Fibroblast of skin of left quadriceps (primary cell): ENCODE results near the gene PCED1A.

Experiments used
- DNase-seq, 2 experiments: peaks; one replicate each; pipeline ENCODE4 v3.0.0-alpha.2; 2013; ENCODE audit warnings: low read depth in 2 of 2

Gene PCED1A

GRCh38 chr20:2804852-2805688, 35.4 kb downstream of the PCED1A start:
- DNase-seq = no peak

GRCh38 chr20:2804041-2804828, 36.2 kb downstream of the PCED1A start:
- DNase-seq = no peak

- DNase-seq = no peak
Observed at GRCh38 chr20:2801286-2801728, 39.1 kb downstream of the PCED1A start.

GRCh38 chr20:2800521-2801285, 39.8 kb downstream of the PCED1A start, which contains the start of gene CPXM1:
Gene CPXM1, minus strand, starts transcription at chr20:2800627. Its CDS starts 55 bp downstream, at chr20:2800572.
- no peak for DNase-seq

- no peak for DNase-seq
Observed at GRCh38 chr20:2799688-2800520, 40.6 kb downstream of the PCED1A start.

- DNase-seq = no peak
Observed at GRCh38 chr20:2799271-2799670, 41.2 kb downstream of the PCED1A start.

- DNase-seq = no peak
Observed at GRCh38 chr20:2798814-2799213, 41.6 kb downstream of the PCED1A start.

- DNase-seq = no peak
Observed at GRCh38 chr20:2798095-2798805, 42.2 kb downstream of the PCED1A start.

- no peak for DNase-seq
Observed at GRCh38 chr20:2797136-2797983, 43.1 kb downstream of the PCED1A start.

- no peak for DNase-seq
Observed at GRCh38 chr20:2796011-2796660, 44.3 kb downstream of the PCED1A start.

GRCh38 chr20:2795451-2795850, 45.0 kb downstream of the PCED1A start:
- no peak for DNase-seq

- DNase-seq = no peak
Observed at GRCh38 chr20:2794866-2795447, 45.5 kb downstream of the PCED1A start.

GRCh38 chr20:2794202-2794748, 46.2 kb downstream of the PCED1A start:
- DNase-seq = no peak

- DNase-seq = no peak
Observed at GRCh38 chr20:2793471-2793870, 47.0 kb downstream of the PCED1A start.
